Measurements from ENCODE around the gene NUDT19. TPM values are rescaled to one million over a fixed set of nuclear protein-coding genes. Genes with fewer than 3 reads are reported as not detected.
"Not testable (repeated sequence)": the region's sequence is repeated elsewhere in the genome, so short reads cannot be mapped to it uniquely, and the experiment has no call there.

Gene NUDT19
- total RNA-seq, 1 experiment from 2014 or later = 19.6 TPM

- DNase-seq = no peak
- no peaks in the 10 kb centered on the region for H3K4me1 ChIP-seq (ENCODE audit: low read length)
- H3K36me3 ChIP-seq (ENCODE audit: insufficient read depth, low read length) = peaks cover 6% of the 10 kb centered on the region
- H3K4me3 ChIP-seq (ENCODE audit: low read length) = no peak overlapping the region
- H3K9ac ChIP-seq (ENCODE audit: low read length) = no peak overlapping the region
- H3K9me2 ChIP-seq (replicated peaks; ENCODE audit: insufficient read depth, low read length) = no peaks in the 10 kb centered on the region
- H2AFZ ChIP-seq (ENCODE audit: low read length) = no peak overlapping the region
- no peaks in the 10 kb centered on the region for H3K27me3 ChIP-seq (ENCODE audit: low read length)
- H3K79me2 ChIP-seq (ENCODE audit: low read length) = peaks cover 34% of the 10 kb centered on the region
- H3K4me2 ChIP-seq (ENCODE audit: low read depth, low read length, poor library complexity, severe bottlenecking) = no peak overlapping the region
- no peaks in the 10 kb centered on the region for H3K9me3 ChIP-seq (ENCODE audit: low read length)
- H3K27ac ChIP-seq (ENCODE audit: low read length) = no peak overlapping the region
- H4K20me1 ChIP-seq (ENCODE audit: insufficient read depth, low read depth, low read length) = 0 out of 2 replicates have a peak, but pooled peaks cover under 1% of the 10 kb centered on the region
Observed at GRCh38 chr19:32652894-32653598, 38.6 kb upstream of the NUDT19 start.

GRCh38 chr19:32653599-32653915 lies 38.1 kb upstream of the NUDT19 start:
- Histone ChIP-seq H3K4me3 (ENCODE audit: low read length) (no peak overlapping the region), H3K36me3 (ENCODE audit: insufficient read depth, low read length) (peaks cover 6% of the 10 kb centered on the region), H4K20me1 (ENCODE audit: insufficient read depth, low read depth, low read length) (0 out of 2 replicates have a peak, but pooled peaks cover 4% of the 10 kb centered on the region), H3K9me2 (replicated peaks; ENCODE audit: insufficient read depth, low read length) (no peaks in the 10 kb centered on the region), H3K4me2 (ENCODE audit: low read depth, low read length, poor library complexity, severe bottlenecking) (no peak overlapping the region), H3K9me3 (ENCODE audit: low read length) (no peaks in the 10 kb centered on the region), H3K4me1 (ENCODE audit: low read length) (no peaks in the 10 kb centered on the region), H2AFZ (ENCODE audit: low read length) (no peak overlapping the region), H3K27me3 (ENCODE audit: low read length) (no peaks in the 10 kb centered on the region), H3K9ac (ENCODE audit: low read length) (no peak overlapping the region), H3K27ac (ENCODE audit: low read length) (no peak overlapping the region), H3K79me2 (ENCODE audit: low read length) (peaks cover 39% of the 10 kb centered on the region)
- no peak for DNase-seq

DNA sequence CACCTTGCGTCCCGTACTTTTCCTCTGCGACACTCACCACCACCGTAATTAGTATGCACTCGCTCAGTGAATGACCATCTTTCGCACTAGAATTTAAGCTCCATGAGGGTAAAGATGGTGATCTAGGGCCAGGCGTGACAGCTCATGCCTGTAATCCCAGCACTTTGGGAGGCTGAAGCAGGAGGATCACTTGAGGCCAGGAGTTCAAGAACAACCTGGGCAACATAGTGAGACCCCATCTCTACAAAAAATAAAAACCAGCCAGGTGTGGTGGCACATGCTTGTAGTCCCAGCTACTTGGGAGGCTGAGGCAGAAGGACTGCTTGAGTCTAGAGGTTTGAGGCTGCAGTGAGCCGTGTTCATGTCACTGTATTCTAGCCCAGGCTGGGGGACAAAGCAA lies 35.2 kb upstream of the NUDT19 start:
- H3K79me2 ChIP-seq (ENCODE audit: low read length) = peaks cover 65% of the 10 kb centered on the region
- not testable (repeated sequence) for H3K9me3 ChIP-seq (ENCODE audit: low read length); H3K36me3 ChIP-seq (ENCODE audit: insufficient read depth, low read length); H3K27me3 ChIP-seq (ENCODE audit: low read length); H3K9ac ChIP-seq (ENCODE audit: low read length); H3K27ac ChIP-seq (ENCODE audit: low read length); H3K4me3 ChIP-seq (ENCODE audit: low read length); H3K9me2 ChIP-seq (replicated peaks; ENCODE audit: insufficient read depth, low read length); H2AFZ ChIP-seq (ENCODE audit: low read length); DNase-seq; H3K4me1 ChIP-seq (ENCODE audit: low read length); H3K4me2 ChIP-seq (ENCODE audit: low read depth, low read length, poor library complexity, severe bottlenecking)
- H4K20me1 ChIP-seq (ENCODE audit: insufficient read depth, low read depth, low read length) = peaks cover 17% of the 10 kb centered on the region; the same call in 1 of the 2 replicates

DNA sequence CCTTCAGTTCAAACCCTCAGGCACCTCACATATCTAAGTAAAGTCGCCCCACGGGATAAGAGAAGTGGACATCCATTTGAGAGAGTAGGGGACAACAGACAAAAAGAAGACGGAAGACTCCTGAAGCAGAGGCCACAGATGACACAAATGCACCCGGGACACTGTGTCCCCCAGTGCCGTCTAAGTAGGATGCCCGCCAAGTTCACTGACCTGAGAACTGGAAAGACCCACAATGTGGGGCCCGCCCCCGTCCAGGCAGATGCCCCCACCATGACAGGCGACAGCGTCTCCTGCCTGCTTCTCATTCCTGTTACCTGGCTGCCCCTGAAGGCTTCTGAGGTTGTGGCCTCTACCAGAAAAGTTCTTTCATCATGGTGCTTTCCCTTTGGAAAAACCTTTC lies 33.5 kb upstream of the NUDT19 start:
- H4K20me1 ChIP-seq (ENCODE audit: insufficient read depth, low read depth, low read length) = peaks cover 23% of the 10 kb centered on the region; the same call in 1 of the 2 replicates
- H2AFZ ChIP-seq (ENCODE audit: low read length) = no peak overlapping the region
- H3K27ac ChIP-seq (ENCODE audit: low read length) = no peak overlapping the region
- H3K4me2 ChIP-seq (ENCODE audit: low read depth, low read length, poor library complexity, severe bottlenecking) = no peak overlapping the region
- no peaks in the 10 kb centered on the region; the same call in 1 of the 2 replicates for H3K36me3 ChIP-seq (ENCODE audit: insufficient read depth, low read length)
- no peak overlapping the region for H3K4me3 ChIP-seq (ENCODE audit: low read length)
- no peaks in the 10 kb centered on the region for H3K27me3 ChIP-seq (ENCODE audit: low read length)
- H3K9ac ChIP-seq (ENCODE audit: low read length) = no peak overlapping the region
- H3K4me1 ChIP-seq (ENCODE audit: low read length) = no peaks in the 10 kb centered on the region
- H3K79me2 ChIP-seq (ENCODE audit: low read length) = peaks cover 77% of the 10 kb centered on the region
- no peaks in the 10 kb centered on the region for H3K9me3 ChIP-seq (ENCODE audit: low read length)
- no peak for DNase-seq
- no peaks in the 10 kb centered on the region for H3K9me2 ChIP-seq (replicated peaks; ENCODE audit: insufficient read depth, low read length)

- Histone ChIP-seq H3K9me3 (ENCODE audit: low read length) (no peaks in the 10 kb centered on the region), H3K27ac (ENCODE audit: low read length) (no peak overlapping the region), H3K79me2 (ENCODE audit: low read length) (peaks cover 81% of the 10 kb centered on the region), H3K9ac (ENCODE audit: low read length) (no peak overlapping the region), H3K4me2 (ENCODE audit: low read depth, low read length, poor library complexity, severe bottlenecking) (no peak overlapping the region), H3K4me1 (ENCODE audit: low read length) (no peaks in the 10 kb centered on the region), H3K27me3 (ENCODE audit: low read length) (no peaks in the 10 kb centered on the region), H4K20me1 (ENCODE audit: insufficient read depth, low read depth, low read length) (peaks cover 27% of the 10 kb centered on the region; the same call in 1 of the 2 replicates), H3K4me3 (ENCODE audit: low read length) (no peak overlapping the region), H3K9me2 (replicated peaks; ENCODE audit: insufficient read depth, low read length) (no peaks in the 10 kb centered on the region), H3K36me3 (ENCODE audit: insufficient read depth, low read length) (no peaks in the 10 kb centered on the region; the same call in 1 of the 2 replicates), H2AFZ (ENCODE audit: low read length) (no peak overlapping the region)
- DNase-seq = no peak
Observed at GRCh38 chr19:32658527-32658926, 33.1 kb upstream of the NUDT19 start.

GRCh38 chr19:32661318-32661717 lies 30.3 kb upstream of the NUDT19 start:
- Histone ChIP-seq H3K4me3 (ENCODE audit: low read length) (no peak overlapping the region), H3K27me3 (ENCODE audit: low read length) (no peaks in the 10 kb centered on the region), H3K9me2 (replicated peaks; ENCODE audit: insufficient read depth, low read length) (no peaks in the 10 kb centered on the region), H3K79me2 (ENCODE audit: low read length) (peaks cover 83% of the 10 kb centered on the region), H2AFZ (ENCODE audit: low read length) (no peak overlapping the region), H3K36me3 (ENCODE audit: insufficient read depth, low read length) (peaks cover 4% of the 10 kb centered on the region; the same call in 1 of the 2 replicates), H3K4me1 (ENCODE audit: low read length) (no peaks in the 10 kb centered on the region), H3K4me2 (ENCODE audit: low read depth, low read length, poor library complexity, severe bottlenecking) (no peak overlapping the region), H3K9ac (ENCODE audit: low read length) (no peak overlapping the region), H4K20me1 (ENCODE audit: insufficient read depth, low read depth, low read length) (peaks cover 27% of the 10 kb centered on the region; the same call in 1 of the 2 replicates), H3K9me3 (ENCODE audit: low read length) (no peaks in the 10 kb centered on the region), H3K27ac (ENCODE audit: low read length) (no peak overlapping the region)
- no peak for DNase-seq

DNA sequence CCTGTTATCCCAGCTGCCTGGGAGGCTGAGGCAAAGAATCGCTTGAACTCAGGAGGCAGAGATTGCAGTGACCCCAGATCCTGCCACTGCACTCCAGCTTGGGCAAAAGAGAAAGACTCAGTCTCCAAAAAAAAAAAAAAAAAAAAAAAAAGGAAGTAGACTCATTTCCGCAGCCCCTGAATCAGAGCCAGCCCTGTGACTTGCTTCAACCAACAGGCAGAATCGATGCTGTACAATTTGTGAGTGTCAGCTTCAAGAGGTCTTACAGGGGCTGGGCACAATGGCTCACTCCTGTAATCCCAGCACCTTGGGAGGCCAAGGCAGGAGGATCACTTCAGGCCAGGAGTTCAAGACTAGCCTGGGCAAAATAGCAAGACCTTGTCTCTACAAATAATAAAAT lies 29.4 kb upstream of the NUDT19 start:
- Histone ChIP-seq H3K4me3 (ENCODE audit: low read length) (no peak overlapping the region), H3K27me3 (ENCODE audit: low read length) (no peaks in the 10 kb centered on the region), H3K4me1 (ENCODE audit: low read length) (no peaks in the 10 kb centered on the region), H3K9me2 (replicated peaks; ENCODE audit: insufficient read depth, low read length) (no peaks in the 10 kb centered on the region), H3K27ac (ENCODE audit: low read length) (no peak overlapping the region), H3K79me2 (ENCODE audit: low read length) (peaks cover 87% of the 10 kb centered on the region), H2AFZ (ENCODE audit: low read length) (no peak overlapping the region), H3K4me2 (ENCODE audit: low read depth, low read length, poor library complexity, severe bottlenecking) (no peak overlapping the region), H4K20me1 (ENCODE audit: insufficient read depth, low read depth, low read length) (peaks cover 31% of the 10 kb centered on the region; the same call in 1 of the 2 replicates), H3K36me3 (ENCODE audit: insufficient read depth, low read length) (peaks cover 9% of the 10 kb centered on the region), H3K9ac (ENCODE audit: low read length) (no peak overlapping the region), H3K9me3 (ENCODE audit: low read length) (no peaks in the 10 kb centered on the region)
- no peak for DNase-seq

- H3K9ac ChIP-seq (ENCODE audit: low read length) = no peak overlapping the region
- H3K27ac ChIP-seq (ENCODE audit: low read length) = no peak overlapping the region
- H3K27me3 ChIP-seq (ENCODE audit: low read length) = no peaks in the 10 kb centered on the region
- no peak overlapping the region for H2AFZ ChIP-seq (ENCODE audit: low read length)
- peaks cover 94% of the 10 kb centered on the region for H3K79me2 ChIP-seq (ENCODE audit: low read length)
- peaks cover 13% of the 10 kb centered on the region for H3K36me3 ChIP-seq (ENCODE audit: insufficient read depth, low read length)
- no peak for DNase-seq
- H3K4me2 ChIP-seq (ENCODE audit: low read depth, low read length, poor library complexity, severe bottlenecking) = no peak overlapping the region
- no peaks in the 10 kb centered on the region for H3K9me2 ChIP-seq (replicated peaks; ENCODE audit: insufficient read depth, low read length)
- H3K4me1 ChIP-seq (ENCODE audit: low read length) = no peaks in the 10 kb centered on the region
- no peak overlapping the region for H3K4me3 ChIP-seq (ENCODE audit: low read length)
- H3K9me3 ChIP-seq (ENCODE audit: low read length) = no peaks in the 10 kb centered on the region
- peaks cover 28% of the 10 kb centered on the region; the same call in 1 of the 2 replicates for H4K20me1 ChIP-seq (ENCODE audit: insufficient read depth, low read depth, low read length)
Observed at GRCh38 chr19:32666084-32666483, 25.5 kb upstream of the NUDT19 start.

Data from Karpas-422 (cell line).